GM18870 (cell line): ENCODE measurements around the gene KRTAP5-3.

Experiments
- ATAC-seq: cut with Tn5 transposase; IDR thresholded peaks from one replicate; pipeline ENCODE4 v1.9.1; 2021; ENCODE audit warnings: moderate library complexity; ENCODE audit not compliant: unreplicated experiment

KRTAP5-3 gene

GRCh38 chr11:1567721-1568100, 40.6 kb downstream of the KRTAP5-3 start:
- no peak for ATAC-seq

GRCh38 chr11:1567052-1567720, 41.1 kb downstream of the KRTAP5-3 start:
- no peak for ATAC-seq

GRCh38 chr11:1566381-1567051, 41.7 kb downstream of the KRTAP5-3 start:
- no peak for ATAC-seq

DNA sequence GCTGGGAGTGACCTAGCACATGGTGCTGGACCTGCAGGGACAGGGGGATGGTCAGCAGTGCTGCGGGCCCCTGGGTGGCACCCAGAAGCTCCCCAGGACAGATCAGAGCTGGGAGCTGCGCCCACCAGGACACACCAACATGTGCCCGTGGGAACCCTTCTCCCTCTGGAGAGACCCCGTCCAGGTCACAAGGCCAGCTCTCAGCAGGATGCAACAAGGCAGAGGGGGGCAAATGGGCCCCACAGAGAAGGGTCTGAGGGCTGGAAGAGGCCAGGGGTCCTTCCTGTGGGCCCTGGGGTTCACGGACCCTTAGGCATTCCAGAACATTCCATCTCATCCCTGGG, 42.4 kb downstream of the KRTAP5-3 start:
- no peak for ATAC-seq

- no peak for ATAC-seq
These were observed 42.9 kb downstream of the KRTAP5-3 start for GRCh38 chr11:1565173-1565903.

GRCh38 chr11:1564535-1565172, 43.6 kb downstream of the KRTAP5-3 start:
- no peak for ATAC-seq

- ATAC-seq, result no peak
These were observed 44.3 kb downstream of the KRTAP5-3 start for GRCh38 chr11:1563697-1564534.

- ATAC-seq, result no peak
These were observed 45.1 kb downstream of the KRTAP5-3 start for GRCh38 chr11:1563149-1563638.

- ATAC-seq, result no peak
These were observed 45.7 kb downstream of the KRTAP5-3 start for GRCh38 chr11:1562469-1563148.

DNA sequence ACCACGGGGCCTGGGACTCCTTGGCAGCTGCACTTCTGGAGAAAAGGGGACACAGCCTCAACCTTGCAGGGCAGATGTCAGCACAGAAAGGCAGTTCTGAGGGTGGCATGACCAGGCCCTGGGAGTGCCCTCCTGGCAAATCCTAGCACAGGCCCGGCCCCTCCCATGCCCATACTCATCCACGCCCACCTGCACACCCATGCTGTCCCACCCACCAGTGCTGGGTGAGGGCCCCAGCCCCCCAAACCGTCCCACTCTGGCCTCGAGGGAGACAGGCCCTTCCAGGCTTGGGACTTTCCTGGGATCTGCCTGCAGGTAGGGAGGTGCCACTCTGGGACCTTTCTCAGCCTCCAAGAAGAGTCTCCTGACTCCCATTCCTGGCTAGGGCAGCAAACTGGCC, 46.3 kb downstream of the KRTAP5-3 start:
- no peak for ATAC-seq

DNA sequence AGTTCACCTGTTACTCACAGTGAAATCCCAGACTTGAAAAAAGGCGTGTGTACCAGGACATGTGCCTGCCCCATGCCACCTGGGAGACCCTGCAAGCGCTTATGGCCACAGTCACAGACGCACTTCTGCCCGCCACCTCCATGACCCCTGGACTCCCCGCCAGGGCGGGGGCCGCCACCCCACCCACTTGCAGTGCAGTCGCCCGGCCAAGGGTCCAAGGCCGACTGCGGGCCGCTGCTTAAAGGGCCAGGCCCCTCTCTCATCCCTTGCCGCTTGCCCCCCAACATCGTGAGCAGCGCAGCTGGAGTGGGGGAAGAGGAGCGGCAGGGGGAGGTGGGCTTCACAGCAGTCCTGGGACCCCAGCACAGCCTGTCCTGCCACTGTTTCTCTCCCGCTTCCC, 47.0 kb downstream of the KRTAP5-3 start:
- no peak for ATAC-seq

DNA sequence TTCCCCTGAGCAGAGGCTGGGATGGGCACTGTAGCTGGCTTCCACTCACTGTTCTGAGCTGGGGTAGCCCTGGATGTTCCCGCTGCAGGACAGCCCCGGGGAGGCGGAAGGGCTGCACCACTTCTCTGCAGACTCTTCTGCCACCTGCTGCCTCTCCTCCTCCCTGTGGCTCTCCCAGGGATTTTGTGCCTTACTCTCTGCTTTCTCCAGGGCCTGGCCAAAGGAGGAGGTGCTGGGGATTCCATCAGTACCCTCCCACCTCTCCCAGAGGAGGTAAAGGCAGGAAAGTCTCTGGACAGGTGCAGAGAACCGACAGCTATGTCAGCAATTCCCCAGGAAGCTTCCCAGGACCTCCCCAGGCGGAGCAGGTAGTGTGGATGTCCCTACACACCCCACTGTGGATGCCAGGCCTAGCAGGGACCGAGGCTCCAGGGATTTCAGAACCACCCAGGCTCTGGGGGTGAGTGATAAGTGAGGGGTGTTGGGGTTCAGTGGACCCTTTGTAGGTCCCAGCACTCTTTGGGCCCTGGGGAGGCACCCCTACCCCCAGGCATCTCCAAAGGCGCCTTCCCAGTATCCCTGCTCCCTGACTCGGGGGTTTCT, 47.5 kb downstream of the KRTAP5-3 start:
- no peak for ATAC-seq

DNA sequence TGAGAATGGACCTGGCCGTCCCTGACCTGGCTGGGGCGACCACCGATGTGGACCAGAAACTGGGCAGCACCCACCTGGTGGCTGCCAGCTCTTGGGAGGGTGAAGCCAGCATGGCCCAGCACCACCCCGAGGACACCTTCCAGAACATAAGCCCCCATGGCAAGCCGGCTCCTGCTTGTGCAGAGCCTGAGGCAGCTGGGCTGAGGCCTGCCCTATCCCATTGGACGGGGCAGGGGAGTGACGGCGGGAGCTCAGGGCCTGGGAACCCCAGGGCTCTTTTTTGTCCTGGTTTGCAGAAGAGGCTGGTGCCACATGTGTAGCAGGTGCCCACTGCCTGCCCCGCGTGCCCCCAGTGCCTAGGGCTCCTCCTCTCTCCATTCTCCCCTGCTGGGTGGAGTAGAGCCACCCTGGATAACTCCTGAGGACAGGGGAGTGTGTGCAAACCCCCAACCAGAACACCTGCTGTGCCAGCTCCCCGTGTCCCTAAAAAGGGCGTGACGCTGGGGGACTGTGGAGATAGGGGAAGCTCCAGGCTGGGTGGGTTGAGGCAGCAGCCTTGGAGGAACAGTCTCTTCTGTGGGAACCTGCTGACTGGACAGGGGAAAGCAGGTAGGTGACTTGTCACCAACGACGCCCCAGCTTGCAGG, 48.1 kb downstream of the KRTAP5-3 start:
- ATAC-seq, result no peak

DNA sequence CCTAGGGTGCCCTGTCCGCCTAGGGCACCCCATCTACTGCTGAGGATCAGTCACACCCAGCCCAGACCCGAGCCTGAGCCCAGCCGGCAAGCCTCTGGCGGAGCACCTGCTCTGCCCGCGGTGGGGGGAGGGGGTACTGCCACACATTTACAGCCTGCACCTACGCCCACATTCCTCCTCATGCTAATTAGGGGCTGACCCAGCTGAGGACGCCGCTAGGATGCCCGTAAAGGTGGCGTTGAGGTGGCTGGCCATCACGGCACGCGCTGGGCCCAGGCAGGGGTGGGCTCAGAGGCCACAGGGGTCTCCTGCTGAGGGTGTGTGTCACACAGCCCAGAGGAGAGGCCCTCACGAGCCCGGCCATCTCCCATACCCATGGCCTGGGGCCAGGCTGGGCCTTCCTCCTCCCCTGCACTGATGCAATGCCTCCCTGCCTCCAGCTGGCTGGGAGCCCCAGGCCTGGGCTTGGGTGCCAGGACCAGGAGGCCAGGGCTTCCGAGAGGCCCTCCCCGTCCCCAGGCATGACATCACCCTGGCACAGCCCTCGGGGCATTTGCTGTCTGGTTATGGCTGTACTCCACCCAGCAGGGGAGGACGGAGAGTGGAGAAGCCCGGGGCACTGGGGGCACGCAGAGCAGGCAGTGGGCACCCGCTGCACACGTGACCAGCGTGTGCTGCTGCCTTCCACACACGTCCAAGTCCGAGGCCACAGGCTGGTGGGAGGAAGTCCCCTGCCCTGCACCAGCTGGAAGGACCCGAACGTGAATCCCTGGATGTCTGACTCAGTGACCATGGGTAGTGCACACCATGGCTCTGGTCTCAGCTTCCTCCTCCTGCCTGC, 48.9 kb downstream of the KRTAP5-3 start:
- ATAC-seq, result no peak

GRCh38 chr11:1558775-1559110, 49.5 kb downstream of the KRTAP5-3 start:
- ATAC-seq, result no peak

DNA sequence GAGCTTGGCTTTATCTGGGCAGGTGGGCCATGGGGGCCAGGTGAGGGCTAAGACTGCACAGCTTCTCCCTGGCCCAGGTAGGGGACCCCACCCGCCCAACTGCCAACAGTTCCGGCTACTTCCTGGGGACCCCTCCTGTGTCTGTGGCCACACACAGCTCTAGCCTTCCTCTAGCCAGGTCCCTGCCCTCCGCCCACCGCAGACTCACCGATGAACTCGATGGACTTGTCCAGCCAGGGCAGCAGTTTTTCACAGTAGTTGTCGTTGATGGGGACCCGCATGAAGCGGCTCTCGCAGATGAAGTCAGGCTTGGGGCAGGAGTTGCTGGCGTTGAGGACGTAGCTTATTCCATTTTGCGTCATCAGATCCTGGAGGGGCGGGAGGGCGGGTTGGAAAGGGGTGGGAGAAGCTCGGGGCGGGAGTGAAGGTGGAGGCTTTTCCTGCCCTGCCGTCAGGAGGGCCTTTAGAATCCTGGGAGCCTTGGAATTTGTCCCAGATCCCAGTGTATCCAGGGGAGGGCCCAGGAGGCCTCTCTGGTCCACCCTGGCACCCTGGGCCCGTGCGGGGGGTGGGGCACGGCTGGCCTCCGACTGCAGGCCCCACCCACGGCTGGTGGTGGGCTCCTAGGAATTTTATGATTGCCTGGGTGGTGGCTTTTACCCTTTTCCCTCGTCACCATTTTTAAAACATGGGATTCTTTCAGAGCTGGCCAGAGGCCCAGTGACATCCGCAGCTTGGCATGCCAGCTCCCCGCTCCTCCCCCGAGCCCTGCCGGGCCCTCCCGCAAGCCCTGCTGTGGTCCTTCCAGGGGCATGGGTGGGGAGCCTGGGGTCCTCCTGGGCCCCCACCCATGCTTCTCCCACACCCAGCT, 50.1 kb downstream of the KRTAP5-3 start:
- no peak for ATAC-seq
